Measurements from ENCODE around the gene PXN. TPM values are rescaled to one million over a fixed set of nuclear protein-coding genes. Genes with fewer than 3 reads are reported as not detected.

PXN gene
- total and polyA plus RNA-seq, 2 experiments from 2014 or later: 87.2 to 134 TPM

DNA sequence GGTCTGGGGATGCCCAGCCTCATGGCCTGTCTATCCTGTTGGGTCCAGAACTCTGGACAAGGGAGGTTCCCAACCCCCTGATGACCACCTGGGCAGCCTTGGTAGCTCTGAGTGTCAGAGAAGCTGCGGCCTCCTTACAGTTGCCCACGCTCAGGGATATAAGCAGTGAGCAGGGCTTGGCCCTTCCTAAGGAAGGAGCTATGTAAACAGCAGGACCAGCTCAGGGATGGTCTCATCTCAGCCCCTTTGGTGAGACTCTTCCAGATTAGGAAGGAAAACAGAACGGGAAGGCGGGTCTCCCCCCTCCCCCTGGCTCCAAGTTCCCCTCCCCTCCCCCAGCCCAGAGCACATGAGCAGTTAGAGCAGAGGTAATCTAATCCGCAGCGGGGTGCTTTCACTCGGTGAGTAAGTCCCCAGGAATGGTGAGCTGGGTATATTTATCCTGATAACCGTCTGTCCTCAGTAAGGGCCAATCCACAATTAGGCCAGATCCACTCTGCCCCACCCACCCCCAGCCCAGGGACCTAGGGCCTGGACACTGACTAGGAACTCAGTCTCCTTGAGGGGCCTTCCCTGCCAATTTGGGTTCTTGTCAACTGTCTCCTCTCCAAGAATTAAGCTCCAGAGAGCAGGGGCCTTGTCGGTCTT, 35.1 kb downstream of the PXN start:
- no peaks in the 10 kb centered on the region for H3K27me3 ChIP-seq (replicated peaks; ENCODE audit: insufficient read depth)
- 1 to 3% methylated on average over 8 to 9 of the region's 9 CpGs for WGBS, 2 experiments (ENCODE audit: low coverage in 1 of 2, low lambda C conversion rate in 2 of 2, missing lambda C conversion rate in 2 of 2)
- no peaks in the 10 kb centered on the region for H4K20me1 ChIP-seq (ENCODE audit: insufficient read depth)
- H3K4me1 ChIP-seq (ENCODE audit: insufficient read depth): peaks cover 76% of the 10 kb centered on the region
- no peaks in the 10 kb centered on the region for H3K9me3 ChIP-seq (ENCODE audit: low read depth)
- DNase-seq: peak; percentile 94
- peak overlapping the region; percentile 78 for H3K4me2 ChIP-seq (ENCODE audit: unreplicated experiment)
- H3K9me2 ChIP-seq (ENCODE audit: insufficient read depth): no peaks in the 10 kb centered on the region
- peak overlapping the region; percentile 71 for H3K9ac ChIP-seq
- H3K79me2 ChIP-seq (ENCODE audit: insufficient read depth): peaks cover 82% of the 10 kb centered on the region
- in situ Hi-C loops (cut with MboI): no loop called here
- no peak overlapping the region for H2AFZ ChIP-seq
- H3K4me3 ChIP-seq: peak overlapping the region; percentile 59
- H3K27ac ChIP-seq: peak overlapping the region; percentile 98
- peaks cover 86% of the 10 kb centered on the region for H3F3A ChIP-seq (ENCODE audit: insufficient read depth)
- TF ChIP-seq EZH2 (IDR thresholded peaks at IDR 0.05; ENCODE audit: insufficient read depth, poor library complexity, severe bottlenecking) (no peak), EZH2phosphoT487 (IDR thresholded peaks at IDR 0.05; ENCODE audit: insufficient read depth, low read depth) (no peak)
- H3K36me3 ChIP-seq (ENCODE audit: low read depth): no peaks in the 10 kb centered on the region

DNA sequence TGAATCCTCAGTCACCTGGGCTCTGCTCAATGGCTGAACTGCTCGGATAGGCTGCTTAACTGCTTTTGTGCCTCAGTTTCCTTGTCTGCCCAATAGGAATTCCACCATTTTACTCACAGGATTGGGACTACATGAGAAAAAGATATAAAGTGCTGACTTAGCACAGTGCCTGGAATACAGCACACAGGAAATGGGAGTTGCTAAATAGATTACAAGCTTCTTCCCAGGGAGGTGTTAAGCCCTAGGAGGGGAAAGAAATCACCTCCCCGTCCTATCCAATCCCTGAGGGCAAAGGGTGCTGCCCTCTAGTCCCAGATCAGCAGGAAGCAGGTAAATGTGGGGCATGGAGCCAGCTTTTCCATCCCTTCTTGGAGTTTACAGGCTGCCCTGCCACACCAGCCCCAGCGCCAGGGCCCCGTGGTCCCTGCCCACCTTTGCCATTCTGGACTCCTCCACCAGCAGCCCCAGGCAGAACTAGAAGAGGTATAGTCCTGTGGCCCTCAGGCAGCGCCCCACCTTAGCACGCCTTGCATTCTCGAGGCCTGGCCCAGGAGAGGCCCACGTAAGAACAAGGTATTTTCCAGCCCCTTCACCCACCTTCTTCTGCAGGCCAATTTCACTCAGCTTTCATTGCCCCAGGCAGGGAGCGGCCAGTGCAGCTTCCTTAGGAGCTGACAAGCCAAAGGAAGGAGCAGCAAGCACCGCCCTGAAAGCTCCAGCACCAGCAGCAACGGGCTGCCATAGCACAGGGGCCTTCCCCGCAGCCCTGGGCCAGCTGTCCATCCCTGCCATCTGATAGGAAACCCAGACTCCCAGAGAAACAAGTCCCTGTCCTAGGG, 35.8 kb downstream of the PXN start:
- 32 to 35% methylated on average over 11 to 12 of the region's 12 CpGs for whole genome bisulfite sequencing, 2 experiments (ENCODE audit: low coverage in 1 of 2, low lambda C conversion rate in 2 of 2, missing lambda C conversion rate in 2 of 2)
- in situ Hi-C loops (cut with MboI): loop anchor here (10.0 kb wide), 1 partner anchor 45 kb away; no protein-coding TSS in a partner anchor

DNA sequence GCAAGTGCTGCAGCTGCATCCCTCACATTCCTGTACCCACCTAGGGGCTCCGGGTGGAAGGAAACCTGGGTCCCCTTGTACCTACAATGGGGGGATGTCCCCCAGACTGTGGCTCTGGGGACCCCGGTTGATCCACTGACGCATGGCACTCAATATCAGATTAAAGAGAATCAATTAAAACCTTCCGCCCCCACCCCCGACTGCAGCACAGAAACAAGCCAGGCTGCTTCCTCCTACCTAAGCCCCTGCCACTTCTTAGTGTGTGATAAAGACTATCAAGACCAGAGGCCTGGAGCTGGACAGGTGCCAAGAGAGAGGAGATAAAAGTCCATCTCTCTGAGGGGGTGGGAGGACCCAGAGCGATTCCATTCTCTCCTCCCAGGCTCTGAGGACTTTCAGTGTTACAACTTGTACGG, 36.5 kb downstream of the PXN start:
- peak overlapping the region; percentile 71 for H3K9ac ChIP-seq
- peaks cover 78% of the 10 kb centered on the region for H3F3A ChIP-seq (ENCODE audit: insufficient read depth)
- no peaks in the 10 kb centered on the region for H4K20me1 ChIP-seq (ENCODE audit: insufficient read depth)
- peaks cover 71% of the 10 kb centered on the region for H3K4me1 ChIP-seq (ENCODE audit: insufficient read depth)
- no peak overlapping the region for H2AFZ ChIP-seq
- peak overlapping the region; percentile 98 for H3K27ac ChIP-seq
- no peak for DNase-seq
- H3K27me3 ChIP-seq (replicated peaks; ENCODE audit: insufficient read depth): no peaks in the 10 kb centered on the region
- 38 to 39% methylated on average over 6 to 7 of the region's 7 CpGs for WGBS, 2 experiments (ENCODE audit: low coverage in 1 of 2, low lambda C conversion rate in 2 of 2, missing lambda C conversion rate in 2 of 2)
- H3K79me2 ChIP-seq (ENCODE audit: insufficient read depth): peaks cover 90% of the 10 kb centered on the region
- TF ChIP-seq EZH2phosphoT487 (IDR thresholded peaks at IDR 0.05; ENCODE audit: insufficient read depth, low read depth): no peak
- no peak for TF ChIP-seq EZH2 (IDR thresholded peaks at IDR 0.05; ENCODE audit: insufficient read depth, poor library complexity, severe bottlenecking)
- in situ Hi-C loops (cut with MboI): loop anchor here (10.0 kb wide), 1 partner anchor 46 kb away; no protein-coding TSS in a partner anchor
- H3K36me3 ChIP-seq (ENCODE audit: low read depth): no peaks in the 10 kb centered on the region
- H3K9me2 ChIP-seq (ENCODE audit: insufficient read depth): no peaks in the 10 kb centered on the region
- peak overlapping the region; percentile 78 for H3K4me2 ChIP-seq (ENCODE audit: unreplicated experiment)
- no peaks in the 10 kb centered on the region for H3K9me3 ChIP-seq (ENCODE audit: low read depth)
- peak overlapping the region; percentile 59; the same call in 1 of the 2 replicates for H3K4me3 ChIP-seq

More for the DNA sequence above, 35.8 kb downstream of the PXN start:
- Histone ChIP-seq H3K9me3 (ENCODE audit: low read depth) (no peaks in the 10 kb centered on the region), H3K9me2 (ENCODE audit: insufficient read depth) (no peaks in the 10 kb centered on the region), H3K36me3 (ENCODE audit: low read depth) (no peaks in the 10 kb centered on the region), H3K4me1 (ENCODE audit: insufficient read depth) (peaks cover 77% of the 10 kb centered on the region), H3K27ac (peak overlapping the region; percentile 98), H4K20me1 (ENCODE audit: insufficient read depth) (no peaks in the 10 kb centered on the region), H3K4me3 (peak overlapping the region; percentile 59), H3K9ac (peak overlapping the region; percentile 71), H3K4me2 (ENCODE audit: unreplicated experiment) (peak overlapping the region; percentile 78), H3K27me3 (replicated peaks; ENCODE audit: insufficient read depth) (no peaks in the 10 kb centered on the region), H3F3A (ENCODE audit: insufficient read depth) (peaks cover 82% of the 10 kb centered on the region), H2AFZ (no peak overlapping the region), H3K79me2 (ENCODE audit: insufficient read depth) (peaks cover 88% of the 10 kb centered on the region)
- DNase-seq: peak; percentile 60
- TF ChIP-seq EZH2 (IDR thresholded peaks at IDR 0.05; ENCODE audit: insufficient read depth, poor library complexity, severe bottlenecking) (no peak), EZH2phosphoT487 (IDR thresholded peaks at IDR 0.05; ENCODE audit: insufficient read depth, low read depth) (no peak)

DNA sequence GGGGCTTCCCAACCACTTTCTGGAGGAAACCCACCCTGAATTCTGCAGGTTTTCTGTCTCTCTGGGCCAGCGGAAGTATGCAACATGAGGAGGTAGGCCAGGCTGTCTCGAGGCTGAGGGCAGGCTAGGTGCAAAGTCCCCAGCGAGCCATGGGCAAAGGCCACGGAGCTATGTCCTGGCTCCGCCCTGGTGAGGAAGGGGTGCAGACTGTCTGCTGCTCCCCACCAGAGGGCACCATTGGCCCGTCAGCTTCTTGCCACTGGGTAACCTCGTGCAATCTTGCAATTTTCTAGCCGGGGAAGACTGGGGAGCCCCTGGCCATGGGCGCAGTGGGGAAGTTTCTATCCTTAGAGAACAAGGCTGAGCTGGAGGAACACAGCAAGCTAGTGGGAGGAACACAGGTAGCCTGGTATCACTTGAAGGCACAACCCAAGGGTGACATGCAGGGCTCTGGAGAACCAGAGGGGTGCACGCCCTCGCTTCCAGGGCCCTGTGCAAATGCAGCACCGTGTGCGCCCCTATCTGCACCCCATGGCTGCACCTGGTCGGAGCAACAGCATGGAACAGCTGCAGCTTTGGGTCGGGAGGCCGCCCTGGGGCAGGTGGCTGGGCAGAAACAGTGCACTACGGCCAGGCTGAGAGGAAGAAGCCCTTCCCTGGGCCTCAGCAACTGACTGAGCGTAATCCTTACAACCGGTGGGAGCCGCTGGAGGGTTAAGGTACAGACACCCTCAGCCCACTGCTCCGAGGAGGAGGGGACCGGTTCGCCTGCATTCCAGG, 37.0 kb downstream of the PXN start:
- peak overlapping the region; percentile 78 for H3K4me2 ChIP-seq (ENCODE audit: unreplicated experiment)
- no peaks in the 10 kb centered on the region for H3K9me2 ChIP-seq (ENCODE audit: insufficient read depth)
- H2AFZ ChIP-seq: no peak overlapping the region
- H3K4me1 ChIP-seq (ENCODE audit: insufficient read depth): peaks cover 65% of the 10 kb centered on the region
- WGBS, 2 experiments (ENCODE audit: low coverage in 1 of 2, low lambda C conversion rate in 2 of 2, missing lambda C conversion rate in 2 of 2): 17 to 19% methylated on average over 23 of the region's 23 CpGs
- H3K4me3 ChIP-seq: 0 out of 2 replicates have a peak overlapping the region, but pooled peaks have one; percentile 16
- H3K36me3 ChIP-seq (ENCODE audit: low read depth): no peaks in the 10 kb centered on the region
- peak overlapping the region; percentile 71 for H3K9ac ChIP-seq
- H3F3A ChIP-seq (ENCODE audit: insufficient read depth): peaks cover 72% of the 10 kb centered on the region
- H4K20me1 ChIP-seq (ENCODE audit: insufficient read depth): no peaks in the 10 kb centered on the region
- no peaks in the 10 kb centered on the region for H3K9me3 ChIP-seq (ENCODE audit: low read depth)
- no peak for TF ChIP-seq EZH2 (IDR thresholded peaks at IDR 0.05; ENCODE audit: insufficient read depth, poor library complexity, severe bottlenecking)
- no peak for TF ChIP-seq EZH2phosphoT487 (IDR thresholded peaks at IDR 0.05; ENCODE audit: insufficient read depth, low read depth)
- DNase-seq: peak; percentile 86
- peaks cover 90% of the 10 kb centered on the region for H3K79me2 ChIP-seq (ENCODE audit: insufficient read depth)
- in situ Hi-C loops (cut with MboI): loop anchor here (10.0 kb wide), 1 partner anchor 46 kb away; no protein-coding TSS in a partner anchor
- H3K27ac ChIP-seq: peak overlapping the region; percentile 98
- H3K27me3 ChIP-seq (replicated peaks; ENCODE audit: insufficient read depth): no peaks in the 10 kb centered on the region

All from GM23248 (cell line).